Erythroblast (primary cell): ENCODE data around the gene ANKRD49.

ENCODE experiments used
- DNase-seq, 2 experiments: peaks; one replicate each; lab custom pipeline; 2025; lab: John Stamatoyannopoulos, UW
- GATA1 ChIP-seq: IDR thresholded peaks from 2 replicates; pipeline ENCODE4 v1.6.1; 2011; ENCODE audit warnings: low read depth, mild to moderate bottlenecking, control low read depth, low read length, moderate library complexity
- POLR2A ChIP-seq: IDR thresholded peaks from 2 replicates; pipeline ENCODE4 v1.6.1; 2011; ENCODE audit warnings: mild to moderate bottlenecking, low read length

The ANKRD49 gene

DNA sequence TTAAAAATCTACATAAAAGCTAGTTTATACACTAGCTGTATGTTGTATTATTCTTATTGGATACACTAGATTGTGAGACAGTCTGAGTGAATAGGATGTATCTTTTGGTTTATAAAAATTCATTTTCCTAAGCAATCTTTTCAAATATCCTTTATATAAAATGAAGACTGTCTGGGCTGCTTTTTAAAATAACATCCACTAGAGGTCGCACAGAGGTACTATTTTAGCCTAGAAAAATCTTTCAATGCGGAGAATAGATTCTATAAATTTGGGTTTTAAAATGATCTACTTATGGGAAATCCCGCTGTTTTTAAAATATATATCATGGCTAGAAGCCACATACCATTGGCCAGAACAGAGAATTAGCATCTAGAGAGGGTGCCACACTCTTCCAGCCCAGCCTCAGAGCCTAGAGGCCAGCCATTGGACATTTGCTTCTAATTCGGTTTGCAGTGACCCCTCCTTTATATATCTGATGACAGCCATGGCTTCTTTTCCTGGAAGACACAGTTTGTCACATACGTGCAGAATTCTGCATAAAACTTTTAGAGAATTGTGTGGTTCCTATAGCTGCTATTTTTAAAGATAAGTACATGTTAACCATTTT is 25.8 kb downstream of the ANKRD49 start:
- no peak for TF ChIP-seq POLR2A
- no peak for TF ChIP-seq GATA1
- peak; percentile 14 to 48 for DNase-seq

- TF ChIP-seq POLR2A (no peak), GATA1 (no peak)
- peak in 1 of 2 experiments; percentile 5 for DNase-seq
Measured at GRCh38 chr11:94521684-94522083, 27.9 kb downstream of the ANKRD49 start.

GRCh38 chr11:94524341-94524740 is 30.6 kb downstream of the ANKRD49 start:
- TF ChIP-seq POLR2A (no peak), GATA1 (no peak)
- DNase-seq, result no peak

DNA sequence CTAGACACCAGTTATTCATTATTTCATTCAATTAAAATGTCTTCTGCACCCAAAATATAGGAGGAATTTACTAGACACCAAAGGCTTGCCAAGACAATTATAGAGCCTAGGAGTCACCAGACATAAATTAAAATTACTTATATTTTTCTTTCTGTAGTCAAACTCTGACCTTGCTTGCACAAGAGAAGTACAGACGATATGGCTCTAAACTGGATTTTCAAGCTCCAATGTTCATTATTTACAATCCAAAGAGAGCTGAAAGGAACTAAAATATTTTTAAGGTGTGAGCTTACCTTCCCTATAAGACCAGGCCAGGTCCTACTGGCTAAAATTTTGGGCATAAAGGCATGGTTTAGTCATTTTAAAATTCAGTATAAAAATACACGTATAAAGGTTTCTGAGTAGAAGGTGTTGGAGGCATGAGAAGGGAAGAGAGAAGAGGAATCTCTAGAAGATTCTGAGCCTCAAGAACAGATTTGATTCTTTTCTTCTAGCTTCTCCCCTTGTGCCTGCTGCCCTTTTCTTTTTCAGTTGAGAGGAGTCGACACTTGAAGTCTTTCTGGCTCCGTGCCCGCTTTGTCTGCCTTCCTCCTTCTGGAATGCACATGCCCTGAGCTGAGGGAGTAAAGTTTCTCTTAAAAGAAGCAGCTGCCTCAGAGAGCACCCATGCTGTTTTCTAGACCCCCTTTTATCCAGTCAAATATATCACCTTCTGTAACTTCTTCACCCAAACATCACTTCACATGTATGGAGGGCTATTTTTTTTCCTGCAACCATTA is 32.0 kb downstream of the ANKRD49 start:
- no peak for DNase-seq
- TF ChIP-seq POLR2A, result no peak
- no peak for TF ChIP-seq GATA1

DNA sequence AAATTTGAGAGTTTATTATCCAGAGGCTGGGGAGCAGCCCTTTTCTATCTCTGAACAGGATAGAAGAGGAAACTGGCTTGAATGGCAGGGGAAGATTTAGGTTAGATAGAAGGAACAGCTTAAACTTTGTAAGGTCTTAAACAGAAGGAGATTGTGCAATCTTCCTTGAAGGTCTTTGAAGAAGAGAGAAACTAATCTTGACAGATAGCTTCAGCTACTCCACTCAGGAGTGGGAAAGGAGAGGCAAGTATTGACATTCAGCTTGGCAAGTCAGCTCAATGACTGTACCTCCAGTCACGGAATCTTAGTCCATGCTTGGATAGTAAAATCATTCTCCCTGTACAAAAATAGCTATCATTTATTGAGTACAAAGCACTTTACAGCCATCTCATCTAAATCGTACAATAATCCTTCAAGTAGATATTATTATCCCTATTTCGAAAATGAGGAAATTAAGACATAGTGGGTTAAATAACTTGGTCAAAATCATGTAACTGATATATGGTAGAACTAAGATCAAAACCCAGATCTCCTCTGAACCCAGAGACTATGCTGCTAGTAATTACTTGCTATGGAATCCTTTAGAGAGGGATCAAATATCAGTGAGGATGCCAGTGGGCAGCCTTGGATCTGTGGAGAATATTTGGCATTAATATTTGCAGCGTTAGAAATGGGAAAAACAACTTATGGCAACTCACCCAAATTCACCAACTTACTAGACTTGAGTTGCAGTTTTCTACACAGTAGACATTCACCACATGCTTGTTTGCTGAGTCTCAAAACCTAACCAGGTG is 33.1 kb downstream of the ANKRD49 start:
- TF ChIP-seq GATA1 (no peak), POLR2A (no peak)
- no peak for DNase-seq

GRCh38 chr11:94528551-94528950 is 34.8 kb downstream of the ANKRD49 start:
- DNase-seq, result no peak

GRCh38 chr11:94532211-94532610 is 38.4 kb downstream of the ANKRD49 start:
- no peak for TF ChIP-seq POLR2A
- DNase-seq, result no peak

More at GRCh38 chr11:94528551-94528950, 34.8 kb downstream of the ANKRD49 start:
- no peak for TF ChIP-seq POLR2A
- TF ChIP-seq GATA1, result no peak

DNA sequence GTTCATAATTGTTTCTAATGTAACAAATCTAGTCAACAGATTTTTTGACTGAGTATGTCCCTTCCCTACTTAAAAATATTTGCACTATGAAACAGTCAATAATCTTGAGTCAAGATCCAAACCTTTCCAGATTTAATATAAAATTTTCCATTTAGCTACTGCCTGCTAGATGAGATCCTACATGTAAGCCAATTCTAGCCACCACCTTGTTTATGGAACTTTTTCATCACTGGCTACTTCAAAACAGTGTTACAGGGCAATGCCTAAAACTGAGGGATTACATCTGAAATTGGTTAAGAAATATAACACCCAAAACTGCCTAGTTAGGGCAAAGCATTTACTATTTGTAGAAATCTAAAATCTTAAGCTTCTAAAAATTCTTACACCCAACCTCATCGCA is 39.4 kb downstream of the ANKRD49 start:
- TF ChIP-seq POLR2A, result no peak
- TF ChIP-seq GATA1, result no peak
- no peak for DNase-seq

DNA sequence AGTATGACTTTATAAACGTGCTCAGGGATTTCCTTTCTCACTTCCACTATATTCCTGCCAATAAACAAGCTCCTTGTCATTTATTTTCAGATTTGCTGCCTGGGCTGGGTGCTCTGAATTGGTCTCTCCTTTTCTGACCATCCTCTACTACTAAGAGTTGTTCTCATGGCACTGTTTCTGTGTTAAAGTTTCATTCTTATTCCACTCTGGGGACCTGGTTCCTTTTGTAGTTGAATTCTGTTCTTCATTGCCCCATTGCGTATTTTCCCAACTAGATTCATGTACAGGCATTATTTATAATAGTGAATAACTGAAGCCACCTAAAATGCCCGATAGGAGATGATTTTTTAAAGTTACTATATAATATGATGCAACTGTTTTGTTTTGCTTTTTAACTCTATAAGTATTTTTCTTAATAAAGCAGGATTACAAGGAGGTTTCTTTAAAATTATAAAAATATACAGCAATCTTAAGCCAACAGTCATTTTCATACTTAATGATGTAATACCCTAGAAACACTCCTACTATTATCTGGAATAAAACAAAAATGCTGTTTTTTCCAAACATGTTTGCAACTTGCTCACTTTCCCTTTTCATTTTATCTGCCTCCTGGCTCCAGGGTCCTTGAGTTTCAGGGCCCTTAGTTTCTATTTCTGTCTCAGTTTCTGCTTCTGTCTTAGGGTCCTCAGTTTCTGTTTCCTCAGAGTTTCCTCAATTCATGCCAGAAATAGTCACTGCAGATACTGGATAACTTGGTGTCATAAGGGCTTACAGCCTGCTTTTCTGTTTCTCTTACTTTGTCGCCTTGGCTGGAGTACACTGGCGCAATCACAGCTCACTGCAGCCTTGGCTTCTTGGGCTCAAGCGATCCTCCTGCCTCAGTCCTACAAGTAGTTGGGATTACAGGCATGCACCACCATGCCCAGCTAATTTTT is 40.2 kb downstream of the ANKRD49 start:
- TF ChIP-seq GATA1 (no peak), POLR2A (no peak)
- peak in 1 of 2 experiments; percentile 9 for DNase-seq

DNA sequence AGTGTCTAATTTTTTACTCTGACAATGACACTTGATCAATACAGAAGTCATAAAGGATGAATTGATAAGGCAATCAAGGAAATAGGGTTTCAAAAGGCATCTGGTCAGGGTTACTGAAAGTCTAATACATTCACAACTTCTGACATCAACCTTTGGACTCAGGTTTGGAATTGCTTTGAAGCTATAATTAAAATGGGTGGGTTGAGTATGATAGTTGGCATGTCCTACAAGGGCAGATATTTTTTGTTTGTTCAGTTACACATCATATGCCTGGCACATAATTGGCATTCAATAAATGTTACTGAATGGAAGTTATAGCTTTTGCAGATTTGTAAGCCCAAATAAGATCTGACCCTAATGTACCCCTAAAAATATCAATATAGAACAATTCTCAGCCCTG is 42.6 kb downstream of the ANKRD49 start:
- no peak for DNase-seq
- TF ChIP-seq POLR2A (no peak), GATA1 (no peak)

DNA sequence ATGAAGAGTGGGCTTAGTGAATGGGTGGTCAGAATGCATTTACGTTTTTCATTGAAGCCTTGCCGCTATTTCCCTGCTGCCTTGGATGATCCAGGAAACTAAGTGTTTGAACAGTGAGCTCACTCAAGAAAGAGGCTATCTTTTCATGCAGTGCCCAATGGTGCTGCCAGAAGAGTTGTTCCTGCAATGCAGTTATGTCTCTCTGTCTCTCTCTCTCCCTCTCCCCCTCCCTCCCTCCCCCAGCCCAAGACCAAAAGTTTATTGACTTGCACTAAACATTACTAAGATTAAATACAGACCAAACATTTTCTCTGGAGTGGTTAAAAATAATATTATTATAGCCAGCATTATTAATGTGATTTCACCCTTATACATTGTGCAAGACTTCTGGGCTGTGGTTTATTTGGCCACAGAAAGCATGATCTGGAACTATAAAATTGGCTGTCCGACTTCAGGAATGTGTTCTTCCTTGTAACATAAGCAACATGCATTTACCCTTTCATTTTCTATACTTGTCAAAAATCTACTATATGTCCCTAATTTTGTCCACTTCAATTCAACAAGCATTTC is 43.3 kb downstream of the ANKRD49 start:
- no peak for TF ChIP-seq POLR2A
- TF ChIP-seq GATA1, result no peak
- no peak for DNase-seq

- TF ChIP-seq GATA1, result no peak
- no peak for TF ChIP-seq POLR2A
- DNase-seq, result no peak
Measured at GRCh38 chr11:94539420-94539819, 45.6 kb downstream of the ANKRD49 start.
